ENCODE results near the gene RPS6KA2.
"Not testable (repeated sequence)": the region's sequence is repeated elsewhere in the genome, so short reads cannot be mapped to it uniquely, and the experiment has no call there.

Gene RPS6KA2

DNA sequence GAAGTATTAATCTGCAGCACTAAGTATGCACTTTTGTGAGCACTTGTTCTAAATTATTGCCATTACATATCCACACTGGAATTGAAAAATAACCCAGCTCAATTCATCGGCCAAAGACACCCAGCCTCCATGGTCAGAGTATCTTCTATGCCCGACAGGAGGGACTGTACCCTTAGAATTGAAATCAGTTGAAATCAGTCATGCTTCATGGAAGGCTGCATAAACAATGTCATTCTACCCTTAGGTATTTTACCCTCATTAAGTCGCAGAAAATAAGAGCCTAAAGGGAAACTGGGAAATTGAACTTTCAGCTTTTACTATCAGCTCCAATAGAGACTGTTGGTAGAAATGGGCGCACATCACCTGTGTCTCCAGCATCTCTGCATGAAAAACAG, 37.7 kb downstream of the RPS6KA2 start:
- DNase-seq = no peak

GRCh38 chr6:166588691-166589336, 38.2 kb downstream of the RPS6KA2 start:
- DNase-seq = no peak

GRCh38 chr6:166587631-166588413, 39.2 kb downstream of the RPS6KA2 start:
- no peak for DNase-seq

GRCh38 chr6:166586424-166587156, 40.5 kb downstream of the RPS6KA2 start, which contains the start of gene RAMACL:
TSS of gene RAMACL (minus strand) at chr6:166586678. CDS start at chr6:166586477, 201 bp downstream.
- DNase-seq = no peak

- DNase-seq = no peak
These were observed 42.1 kb downstream of the RPS6KA2 start for GRCh38 chr6:166584853-166585429.

GRCh38 chr6:166584155-166584554, 42.9 kb downstream of the RPS6KA2 start:
- DNase-seq = no peak

DNA sequence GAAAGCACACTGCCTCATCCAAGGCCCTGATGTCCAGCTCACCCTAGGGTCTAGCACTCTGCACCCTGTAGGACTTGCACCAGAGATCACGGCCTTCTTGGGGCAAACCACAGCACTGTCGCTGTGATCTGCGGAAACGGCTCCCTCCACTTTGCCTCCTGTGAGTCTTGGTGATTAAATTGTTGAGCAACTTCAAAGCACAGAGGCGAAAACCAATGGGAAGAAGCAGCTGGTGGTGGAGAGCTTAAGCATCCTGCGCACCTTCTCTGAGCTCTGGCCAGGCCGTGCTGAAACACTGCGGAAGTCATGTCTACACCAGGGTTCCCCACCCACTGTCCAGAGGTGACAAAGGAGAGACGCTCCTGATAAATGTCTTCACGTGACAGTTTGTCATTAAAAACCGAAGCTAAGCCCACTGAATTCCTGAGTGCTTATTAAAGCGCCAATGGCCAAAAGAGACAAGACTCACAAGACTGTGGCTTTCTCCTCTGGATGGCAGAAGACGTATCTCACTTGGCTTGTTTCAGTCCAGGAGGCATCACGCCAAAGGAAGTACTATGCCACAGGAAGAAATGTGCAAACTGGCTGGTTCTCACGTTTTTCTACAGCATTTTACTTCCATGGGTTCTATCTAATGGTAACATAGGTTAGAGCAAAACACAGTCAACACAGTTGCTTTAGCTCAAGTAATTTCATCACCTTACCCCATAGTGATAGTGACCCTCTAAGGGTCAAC, 43.7 kb downstream of the RPS6KA2 start:
- no peak for DNase-seq

GRCh38 chr6:166582258-166582657, 44.8 kb downstream of the RPS6KA2 start:
- DNase-seq = no peak

GRCh38 chr6:166581801-166582200, 45.2 kb downstream of the RPS6KA2 start:
- not testable (repeated sequence) for DNase-seq

DNA sequence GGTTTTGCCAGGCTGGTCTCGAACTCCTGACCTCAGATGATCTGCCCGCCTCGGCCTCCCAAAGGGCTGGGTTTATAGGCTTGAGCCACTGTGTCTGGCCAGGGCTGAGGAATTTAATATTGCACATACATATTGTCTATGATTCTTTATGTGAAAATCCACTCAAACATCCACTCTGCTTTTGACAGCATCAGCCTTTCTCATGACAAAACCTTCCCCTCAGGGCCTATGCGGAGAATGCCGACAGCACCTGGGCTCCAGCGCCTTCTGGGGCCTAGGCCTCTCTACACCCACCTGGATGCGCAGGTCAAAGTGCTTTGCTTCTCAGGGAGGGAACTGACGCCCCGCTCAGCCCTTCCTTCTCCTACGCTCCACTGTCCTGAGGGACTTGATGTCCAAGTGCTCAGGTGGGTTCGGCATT, 46.0 kb downstream of the RPS6KA2 start:
- no peak for DNase-seq

DNA sequence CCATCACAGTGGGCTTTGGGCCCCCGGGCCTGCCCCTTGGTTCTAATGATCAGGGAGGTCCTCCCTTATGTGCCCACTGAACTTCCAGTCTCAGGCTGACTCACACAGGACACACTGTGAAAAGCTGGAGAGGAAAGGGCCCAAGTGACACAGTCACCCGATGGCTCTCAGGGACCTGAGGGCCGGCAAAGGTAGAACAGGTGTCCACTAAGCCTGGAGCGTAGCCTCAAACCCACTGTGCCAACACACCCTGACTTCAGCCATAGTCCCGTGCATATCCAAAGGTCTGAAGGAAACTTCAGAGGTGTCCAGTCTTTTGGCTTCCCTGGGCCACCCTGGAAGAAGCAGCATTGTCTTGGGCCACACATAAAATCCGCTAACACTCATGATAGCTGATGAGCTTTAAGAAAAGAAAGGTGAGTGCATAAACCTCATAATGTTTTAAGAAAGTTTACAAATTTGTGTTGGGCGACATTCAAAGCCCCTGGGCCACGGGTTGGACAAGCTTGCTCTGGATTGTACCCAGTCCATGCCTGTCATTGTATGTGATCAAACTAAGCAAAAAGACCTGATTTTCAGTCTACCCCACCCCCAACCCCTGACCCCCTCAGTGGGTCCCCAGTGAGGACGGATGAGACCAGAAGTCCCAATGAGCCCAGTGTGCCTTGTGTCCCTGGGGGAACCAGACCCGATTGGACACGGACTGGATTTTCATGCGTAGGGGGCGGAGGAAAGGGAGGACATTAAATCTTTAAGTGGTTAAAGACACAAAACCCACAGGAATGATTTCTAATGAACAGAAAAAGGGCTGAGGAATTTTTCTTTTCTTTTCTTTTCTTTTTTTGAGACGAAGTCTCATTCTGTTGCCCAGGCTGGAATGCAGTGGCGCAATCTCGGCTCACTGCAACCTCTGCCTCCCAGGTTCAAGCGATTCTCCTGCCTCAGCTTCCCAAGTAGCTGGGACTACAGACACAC, 46.7 kb downstream of the RPS6KA2 start:
- no peak for DNase-seq

DNA sequence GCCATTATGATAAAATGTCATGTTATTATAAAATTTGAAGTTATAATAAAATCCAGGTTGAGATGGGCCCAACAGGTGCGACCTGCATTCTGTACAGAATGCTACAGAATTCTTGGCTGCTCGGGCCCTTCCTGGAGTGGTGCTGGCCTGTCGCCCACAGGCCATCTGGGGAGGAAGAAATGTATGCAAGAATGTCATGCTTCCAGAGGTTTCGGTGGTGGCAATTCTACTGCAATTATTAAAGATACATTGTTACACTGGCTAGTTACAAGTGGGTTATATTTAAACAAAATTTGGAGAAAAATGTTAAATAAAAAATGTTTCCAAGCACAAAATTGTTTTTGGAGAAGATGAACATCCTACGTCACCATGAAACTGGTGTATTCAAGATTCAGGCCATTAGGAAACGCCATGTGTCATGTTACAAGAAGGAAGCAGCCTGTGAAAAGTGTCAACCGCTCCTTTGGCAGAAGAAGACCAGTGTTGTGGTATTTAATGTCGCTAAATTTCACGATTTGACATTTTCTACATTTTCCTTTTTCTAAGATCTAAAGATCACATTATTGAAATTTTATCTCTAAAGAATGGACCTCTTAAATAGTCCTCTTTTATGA, 47.7 kb downstream of the RPS6KA2 start:
- no peak for DNase-seq

GRCh38 chr6:166578536-166579236, 48.4 kb downstream of the RPS6KA2 start:
- DNase-seq = no peak

GRCh38 chr6:166575205-166575604, 51.8 kb downstream of the RPS6KA2 start:
- DNase-seq = peak; percentile 18

GRCh38 chr6:166573511-166574216, 53.4 kb downstream of the RPS6KA2 start:
- no peak for DNase-seq

- peak; percentile 87 for DNase-seq
These were observed 54.4 kb downstream of the RPS6KA2 start for GRCh38 chr6:166572370-166573261.

- no peak for DNase-seq
These were observed 55.9 kb downstream of the RPS6KA2 start for GRCh38 chr6:166570929-166571713.

DNA sequence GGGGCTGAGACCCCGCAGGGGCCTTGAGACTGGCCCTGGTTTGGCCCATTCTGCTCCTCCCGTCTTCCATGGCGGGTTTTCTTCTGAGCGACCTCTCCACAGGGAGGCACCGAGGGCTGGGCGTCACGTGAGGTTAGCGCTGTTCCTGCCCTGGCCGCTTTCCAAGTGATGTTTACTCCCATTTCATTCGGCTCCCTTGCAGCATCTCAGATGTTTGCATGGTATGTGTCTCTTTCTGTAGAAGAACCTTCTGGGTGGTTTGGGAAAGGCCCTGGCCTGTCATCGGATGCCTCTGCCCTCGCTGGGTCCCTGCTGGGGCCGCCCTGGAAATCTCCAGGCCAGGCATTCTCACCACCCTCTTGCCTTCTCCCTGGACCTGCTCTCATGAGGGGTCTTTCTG, 57.8 kb downstream of the RPS6KA2 start:
- no peak for DNase-seq

All from NCI-H2029 (cell line).